GM12874 (cell line): Measurements from ENCODE around the gene ROBO1.

Experiments used
- TF ChIP-seq, protein P1 (sequence below): IDR thresholded peaks from 2 replicates; pipeline ENCODE4 v1.5.1; 2011; ENCODE audit warnings: low read depth, mild to moderate bottlenecking, control low read depth, low read length, moderate library complexity; ENCODE audit not compliant: insufficient read depth

ROBO1 gene

GRCh38 chr3:79531566-79532295 lies 236.1 kb downstream of the ROBO1 start:
- TF ChIP-seq, protein P1, sequence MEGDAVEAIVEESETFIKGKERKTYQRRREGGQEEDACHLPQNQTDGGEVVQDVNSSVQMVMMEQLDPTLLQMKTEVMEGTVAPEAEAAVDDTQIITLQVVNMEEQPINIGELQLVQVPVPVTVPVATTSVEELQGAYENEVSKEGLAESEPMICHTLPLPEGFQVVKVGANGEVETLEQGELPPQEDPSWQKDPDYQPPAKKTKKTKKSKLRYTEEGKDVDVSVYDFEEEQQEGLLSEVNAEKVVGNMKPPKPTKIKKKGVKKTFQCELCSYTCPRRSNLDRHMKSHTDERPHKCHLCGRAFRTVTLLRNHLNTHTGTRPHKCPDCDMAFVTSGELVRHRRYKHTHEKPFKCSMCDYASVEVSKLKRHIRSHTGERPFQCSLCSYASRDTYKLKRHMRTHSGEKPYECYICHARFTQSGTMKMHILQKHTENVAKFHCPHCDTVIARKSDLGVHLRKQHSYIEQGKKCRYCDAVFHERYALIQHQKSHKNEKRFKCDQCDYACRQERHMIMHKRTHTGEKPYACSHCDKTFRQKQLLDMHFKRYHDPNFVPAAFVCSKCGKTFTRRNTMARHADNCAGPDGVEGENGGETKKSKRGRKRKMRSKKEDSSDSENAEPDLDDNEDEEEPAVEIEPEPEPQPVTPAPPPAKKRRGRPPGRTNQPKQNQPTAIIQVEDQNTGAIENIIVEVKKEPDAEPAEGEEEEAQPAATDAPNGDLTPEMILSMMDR = no peak

DNA sequence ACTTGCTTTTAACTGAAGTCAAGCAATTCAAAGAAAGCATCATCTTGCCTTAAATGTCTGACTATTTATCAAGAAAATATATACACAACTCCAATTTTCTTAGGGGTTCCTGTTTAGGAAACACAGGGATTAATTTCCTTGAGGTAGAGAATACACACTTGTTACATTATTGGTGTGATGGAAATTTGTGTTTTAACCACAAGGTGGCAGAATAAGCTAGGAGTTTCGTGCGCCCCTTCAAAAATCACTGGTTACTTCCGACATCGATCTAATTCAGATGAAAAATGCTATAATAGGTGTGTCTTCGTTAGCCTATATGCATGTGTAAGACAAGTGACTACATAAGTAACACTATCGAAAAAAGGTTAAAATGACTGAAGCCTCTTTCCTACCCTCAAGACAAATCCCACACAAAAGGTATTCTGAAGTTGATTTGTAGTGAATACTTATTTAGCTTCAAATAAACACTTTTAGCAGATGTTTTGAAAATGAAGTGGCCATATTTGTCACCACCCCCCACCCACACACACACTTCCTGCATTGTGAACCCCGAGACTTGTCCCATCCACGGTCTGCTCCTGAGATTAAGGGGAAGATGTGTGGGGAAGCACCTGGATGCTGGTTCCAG lies 246.5 kb downstream of the ROBO1 start:
- TF ChIP-seq, protein P1 = peak; percentile 34; the same call in 1 of the 2 replicates

- TF ChIP-seq, protein P1 = peak; percentile 24; the same call in 1 of the 2 replicates
Measured at GRCh38 chr3:79517766-79518413, 249.9 kb downstream of the ROBO1 start.

GRCh38 chr3:79516795-79517194 lies 251.0 kb downstream of the ROBO1 start:
- TF ChIP-seq, protein P1 = no peak

- TF ChIP-seq, protein P1 = no peak
Measured at GRCh38 chr3:79515072-79515471, 252.7 kb downstream of the ROBO1 start.

DNA sequence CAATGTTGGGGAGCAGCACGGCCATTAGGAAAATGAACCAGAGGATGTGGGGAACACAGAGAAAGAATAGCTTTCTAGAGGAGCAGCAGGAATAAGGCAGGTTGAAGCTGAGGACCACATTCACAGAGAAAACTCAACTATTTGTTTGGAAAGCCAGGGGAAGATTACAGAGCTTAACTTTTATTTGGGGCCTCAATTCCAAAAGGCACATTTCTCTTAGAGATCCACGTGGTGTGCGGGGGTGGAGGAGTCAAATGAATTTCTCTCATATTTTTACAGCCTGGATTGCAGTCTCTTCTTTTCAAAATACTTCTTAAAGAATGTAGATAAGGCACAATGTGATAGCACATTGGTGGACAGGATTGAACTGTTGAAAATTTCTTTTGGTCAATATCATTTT lies 253.7 kb downstream of the ROBO1 start:
- TF ChIP-seq, protein P1 = no peak

GRCh38 chr3:79506751-79507150 lies 261.0 kb downstream of the ROBO1 start:
- TF ChIP-seq, protein P1 = no peak
